HL-60 (cell line): ENCODE measurements around the gene RCCD1.
A peak's percentile ranks its signal among the peaks of the same experiment; 100 is the strongest.

Experiments used
- DNase-seq, 2 experiments: peaks; one replicate each; pipeline ENCODE4 v3.0.0-alpha.2; 2010 to 2020; ENCODE audit warnings: low read depth in 1 of 2, low spot score in 1 of 2
- H3K27ac ChIP-seq: fragments of 250-450 bp; sonication (Bioruptor Pico); replicated peaks from 2 replicates; pipeline ENCODE4 v1.5.1; 2020; ENCODE audit warnings: mild to moderate bottlenecking, moderate library complexity
- H3K27me3 ChIP-seq: fragments of 250-450 bp; sonication (Bioruptor Pico); 2 replicates; pipeline ENCODE4 v1.5.1; 2021; ENCODE audit warnings: mild to moderate bottlenecking, moderate library complexity; ENCODE audit not compliant: insufficient read depth, poor library complexity, severe bottlenecking
- H3K4me3 ChIP-seq: replicated peaks from 2 replicates; pipeline ENCODE4 v1.5.1; 2011; ENCODE audit warnings: mild to moderate bottlenecking, control low read depth, low read length; ENCODE audit not compliant: insufficient read depth
- CTCF ChIP-seq: IDR thresholded peaks from one replicate; pipeline ENCODE4 v1.5.1; 2011; ENCODE audit warnings: low read length, control low read depth, inconsistent platforms; ENCODE audit not compliant: insufficient read depth
- GABPA ChIP-seq: IDR thresholded peaks from 2 replicates; pipeline ENCODE4 v1.6.1; 2012; ENCODE audit warnings: low read depth
- POLR2AphosphoS5 ChIP-seq: IDR thresholded peaks from 2 replicates; pipeline ENCODE4 v1.6.1; 2012; ENCODE audit warnings: low read depth
- REST ChIP-seq: IDR thresholded peaks from 2 replicates; pipeline ENCODE4 v1.6.1; 2012; ENCODE audit warnings: low read depth; ENCODE audit not compliant: insufficient replicate concordance
- SPI1 ChIP-seq: IDR thresholded peaks from 2 replicates; pipeline ENCODE4 v1.6.1; 2012; ENCODE audit warnings: low read depth, mild to moderate bottlenecking, borderline replicate concordance

Gene RCCD1

GRCh38 chr15:90913398-90913944 is 41.2 kb upstream of the RCCD1 start:
- no peaks in the 10 kb centered on the region for H3K27me3 ChIP-seq
- H3K27ac ChIP-seq, result peak overlapping the region; percentile 90
- TF ChIP-seq CTCF (no peak), GABPA (no peak), SPI1 (no peak), REST (no peak), POLR2AphosphoS5 (no peak)
- H3K4me3 ChIP-seq, result no peak overlapping the region
- no peak for DNase-seq

GRCh38 chr15:90914305-90915080 is 40.2 kb upstream of the RCCD1 start:
- peak overlapping the region; percentile 90 for H3K27ac ChIP-seq
- DNase-seq, result peak; percentile 79 to 89
- TF ChIP-seq GABPA (no peak), REST (no peak)

GRCh38 chr15:90915216-90915807 is 39.4 kb upstream of the RCCD1 start:
- no peak overlapping the region; the same call in 1 of the 2 replicates for H3K4me3 ChIP-seq
- DNase-seq, result peak in 1 of 2 experiments; percentile 39
- peak overlapping the region; percentile 90 for H3K27ac ChIP-seq
- TF ChIP-seq CTCF, result no peak
- TF ChIP-seq POLR2AphosphoS5, result no peak; the same call in 1 of the 2 replicates
- TF ChIP-seq SPI1, result no peak
- TF ChIP-seq REST, result no peak
- no peak for TF ChIP-seq GABPA
- no peaks in the 10 kb centered on the region for H3K27me3 ChIP-seq

More at GRCh38 chr15:90914305-90915080, 40.2 kb upstream of the RCCD1 start:
- Histone ChIP-seq H3K27me3 (no peaks in the 10 kb centered on the region), H3K4me3 (no peak overlapping the region)
